GM13976 (cell line): Measurements from ENCODE around the gene SNCG.
"Not testable (repeated sequence)": the region's sequence is repeated elsewhere in the genome, so short reads cannot be mapped to it uniquely, and the experiment has no call there.

Source experiments
- DNase-seq: peaks from one replicate; pipeline ENCODE4 v3.0.0; 2012; ENCODE audit warnings: low spot score
- CTCF ChIP-seq: IDR thresholded peaks from 2 replicates; pipeline ENCODE4 v1.5.1; 2012; ENCODE audit warnings: borderline replicate concordance, mild to moderate bottlenecking; ENCODE audit not compliant: insufficient read depth; ENCODE audit errors: extremely low read depth, missing control alignments, control extremely low read depth
- in situ Hi-C: fragments of 300-500 bp; cut with MboI; formaldehyde crosslinking; loops from one replicate; pipeline ENCODE4 v1.12.0; 2022; ENCODE audit warnings: low sequenced_read_pairs, mixed read lengths, inconsistent platforms; ENCODE audit not compliant: unreplicated experiment

Gene SNCG

GRCh38 chr10:86944907-86945306 is 13.5 kb upstream of the SNCG start:
- in situ Hi-C loops = no loop called here
- TF ChIP-seq CTCF = no peak
- DNase-seq = no peak

GRCh38 chr10:86945361-86946212 is 12.8 kb upstream of the SNCG start:
- in situ Hi-C loops = no loop called here

GRCh38 chr10:86946213-86947155 is 11.9 kb upstream of the SNCG start:
- in situ Hi-C loops = no loop called here
- no peak for DNase-seq
- no peak for TF ChIP-seq CTCF

More at GRCh38 chr10:86945361-86946212, 12.8 kb upstream of the SNCG start:
- no peak for DNase-seq
- TF ChIP-seq CTCF = no peak

GRCh38 chr10:86947806-86948205 is 10.6 kb upstream of the SNCG start:
- DNase-seq, in situ Hi-C loops: not testable (repeated sequence)

GRCh38 chr10:86950349-86950748 is 8.1 kb upstream of the SNCG start:
- in situ Hi-C loops = no loop called here
- no peak for DNase-seq
- no peak for TF ChIP-seq CTCF

- no peak for TF ChIP-seq CTCF
- in situ Hi-C loops = no loop called here
- DNase-seq = no peak
Measured at GRCh38 chr10:86951184-86951761, 7.1 kb upstream of the SNCG start.

- DNase-seq = no peak
- no peak for TF ChIP-seq CTCF
- in situ Hi-C loops = no loop called here
Measured at GRCh38 chr10:86952106-86952505, 6.3 kb upstream of the SNCG start.

GRCh38 chr10:86952697-86953096 is 5.7 kb upstream of the SNCG start:
- DNase-seq, in situ Hi-C loops: not testable (repeated sequence)
